Fibroblast of skin of right quadriceps (primary cell): ENCODE data around the gene REEP2.

Experiments
- DNase-seq: peaks from one replicate; pipeline ENCODE4 v3.0.0-alpha.2; 2013

REEP2 gene

GRCh38 chr5:138448481-138449398 is 9.9 kb downstream of the REEP2 start:
- DNase-seq, result peak; percentile 69

- peak; percentile 72 for DNase-seq
Measured at GRCh38 chr5:138449501-138450239, 10.8 kb downstream of the REEP2 start.

- DNase-seq, result no peak
Measured at GRCh38 chr5:138450971-138451370, 12.1 kb downstream of the REEP2 start.

- DNase-seq, result no peak
Measured at GRCh38 chr5:138452720-138453119, 13.9 kb downstream of the REEP2 start.

GRCh38 chr5:138453590-138453989 is 14.7 kb downstream of the REEP2 start:
- no peak for DNase-seq

- no peak for DNase-seq
Measured at GRCh38 chr5:138454121-138454520, 15.3 kb downstream of the REEP2 start.

DNA sequence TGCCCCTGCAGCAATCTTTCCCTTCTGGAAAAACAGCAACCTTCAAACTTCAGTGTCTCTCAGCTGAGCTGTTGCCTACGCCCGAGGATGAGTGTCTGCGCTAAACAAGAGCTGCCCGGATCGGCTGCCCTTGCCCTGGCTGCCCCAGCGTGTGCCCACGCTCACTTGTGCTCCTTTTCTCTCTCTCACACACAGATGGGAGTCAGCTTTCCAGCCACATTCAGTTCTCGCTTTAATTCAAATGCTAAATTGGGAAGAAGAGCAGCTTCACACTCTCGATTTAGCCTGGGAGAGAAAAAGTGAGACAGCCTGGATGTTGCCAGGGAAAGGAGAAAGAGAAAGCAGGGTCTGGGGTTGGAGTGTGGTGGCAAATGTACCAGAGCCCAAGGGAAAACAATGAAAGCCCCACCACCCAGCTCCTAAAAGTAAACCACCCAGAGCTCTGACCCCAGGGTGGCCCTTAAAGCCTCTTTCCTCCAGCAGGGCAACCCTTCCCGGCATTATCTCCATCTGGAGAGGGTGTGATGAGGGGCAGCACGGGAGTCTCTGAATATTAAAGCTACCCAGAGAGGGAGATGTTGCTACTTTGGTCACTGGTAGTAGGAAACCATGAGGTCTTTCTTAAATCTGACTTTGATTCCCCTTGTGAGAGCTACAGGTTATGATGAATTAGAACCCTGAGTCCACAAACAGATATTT is 16.5 kb downstream of the REEP2 start:
- no peak for DNase-seq

DNA sequence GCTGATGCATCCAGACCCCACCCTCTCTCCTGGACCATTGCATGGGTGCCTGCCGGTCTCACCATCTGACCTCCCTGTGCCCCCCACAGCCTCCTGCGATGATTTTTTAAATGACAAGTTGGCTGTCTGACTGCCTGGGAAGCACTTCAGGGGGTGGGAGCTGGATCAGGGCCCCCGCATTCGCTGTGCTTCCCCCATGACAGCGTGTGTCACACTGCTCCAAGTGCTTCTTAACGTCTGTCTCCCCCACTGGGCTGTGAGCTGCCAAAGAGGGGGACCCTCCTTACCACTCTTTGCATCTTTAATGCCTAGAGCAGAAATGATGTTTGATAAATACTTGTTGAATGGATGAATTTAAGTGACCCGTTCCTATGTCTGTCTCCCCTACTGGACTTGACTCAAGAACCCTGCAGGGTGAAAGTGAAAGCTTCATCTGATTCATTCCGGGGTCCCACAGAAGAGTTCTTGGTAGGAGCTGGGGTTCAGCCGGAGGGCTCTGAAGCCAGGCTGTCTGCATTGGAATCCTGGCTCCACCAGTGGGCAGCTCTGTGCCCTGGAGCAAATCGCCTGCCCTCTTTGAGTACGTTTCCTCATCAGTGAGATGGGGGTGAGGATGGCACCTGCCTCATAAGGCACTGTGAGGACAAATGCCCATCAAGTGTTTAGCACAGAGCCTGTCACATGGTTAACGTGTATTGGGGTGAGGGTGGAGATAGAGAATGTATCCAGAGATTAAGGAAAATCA is 18.8 kb downstream of the REEP2 start:
- no peak for DNase-seq

DNA sequence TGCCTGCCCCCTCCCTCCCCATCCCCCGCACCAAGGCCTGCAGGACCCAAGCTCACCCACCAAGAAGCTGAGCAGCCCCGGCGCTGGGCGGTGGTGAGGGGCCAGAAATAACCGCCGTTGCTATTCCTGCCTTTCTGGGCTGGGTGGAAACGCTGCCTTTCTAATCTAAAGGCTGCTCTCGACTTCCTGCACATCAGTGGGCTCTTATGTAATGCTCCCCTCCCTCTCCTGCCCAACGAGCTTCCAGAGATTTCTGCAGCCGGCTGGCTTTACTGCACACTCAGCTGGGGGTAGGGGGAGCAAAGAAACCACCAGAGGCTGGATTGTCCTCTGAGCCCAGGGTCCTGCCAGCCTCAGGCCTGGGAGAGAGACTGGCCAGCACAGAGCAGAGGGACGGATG is 19.5 kb downstream of the REEP2 start:
- no peak for DNase-seq

DNA sequence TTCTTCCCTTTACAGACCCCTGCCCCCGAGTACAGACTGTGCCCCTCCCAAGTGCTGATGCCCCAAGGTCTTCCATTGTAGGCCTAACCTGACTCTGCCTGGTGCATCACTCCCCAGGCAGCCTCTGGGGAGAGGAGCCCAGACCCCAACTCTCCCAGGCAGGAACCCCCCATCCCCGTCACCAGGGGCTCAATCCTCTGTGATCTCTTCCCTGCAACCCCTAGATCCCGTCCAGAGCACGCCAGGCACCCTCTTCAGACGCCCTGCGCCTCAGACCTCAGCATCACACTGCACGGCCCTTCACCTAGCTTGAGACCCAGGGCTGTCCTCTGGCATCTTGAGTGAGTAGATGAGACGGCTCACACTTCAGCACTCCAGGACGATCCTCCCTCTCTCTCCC is 20.0 kb downstream of the REEP2 start:
- DNase-seq, result no peak

DNA sequence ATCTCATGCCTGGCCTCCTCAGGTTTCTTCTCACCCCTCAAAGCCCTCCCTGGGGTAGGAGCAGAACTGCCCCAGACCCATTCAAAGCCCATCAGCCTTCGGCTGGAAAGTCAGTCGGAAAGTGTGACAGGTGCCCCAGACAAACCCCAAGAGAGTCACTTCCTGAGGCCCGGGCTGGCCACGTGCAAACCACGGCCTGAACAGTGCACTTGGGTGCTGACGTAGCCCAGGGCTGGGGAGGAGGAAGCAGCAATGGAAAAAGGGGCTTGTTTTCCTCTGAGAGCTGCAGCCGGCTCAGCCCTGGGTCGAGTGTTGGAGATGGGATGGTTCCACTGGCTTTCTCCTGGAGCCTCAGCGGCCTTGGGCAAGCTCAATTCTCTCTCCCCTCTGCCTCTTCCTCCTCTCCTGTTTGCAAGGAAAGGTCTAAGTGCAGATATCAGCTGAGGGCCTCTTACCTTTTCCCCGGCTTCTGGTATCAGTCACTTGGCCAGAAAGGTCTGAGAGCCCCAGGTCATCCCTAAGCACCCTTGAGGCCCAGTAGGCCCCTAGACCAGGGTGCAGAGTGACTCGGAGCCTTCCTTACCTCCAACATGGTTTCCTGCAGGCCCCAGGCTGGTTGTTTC is 20.6 kb downstream of the REEP2 start:
- no peak for DNase-seq

DNA sequence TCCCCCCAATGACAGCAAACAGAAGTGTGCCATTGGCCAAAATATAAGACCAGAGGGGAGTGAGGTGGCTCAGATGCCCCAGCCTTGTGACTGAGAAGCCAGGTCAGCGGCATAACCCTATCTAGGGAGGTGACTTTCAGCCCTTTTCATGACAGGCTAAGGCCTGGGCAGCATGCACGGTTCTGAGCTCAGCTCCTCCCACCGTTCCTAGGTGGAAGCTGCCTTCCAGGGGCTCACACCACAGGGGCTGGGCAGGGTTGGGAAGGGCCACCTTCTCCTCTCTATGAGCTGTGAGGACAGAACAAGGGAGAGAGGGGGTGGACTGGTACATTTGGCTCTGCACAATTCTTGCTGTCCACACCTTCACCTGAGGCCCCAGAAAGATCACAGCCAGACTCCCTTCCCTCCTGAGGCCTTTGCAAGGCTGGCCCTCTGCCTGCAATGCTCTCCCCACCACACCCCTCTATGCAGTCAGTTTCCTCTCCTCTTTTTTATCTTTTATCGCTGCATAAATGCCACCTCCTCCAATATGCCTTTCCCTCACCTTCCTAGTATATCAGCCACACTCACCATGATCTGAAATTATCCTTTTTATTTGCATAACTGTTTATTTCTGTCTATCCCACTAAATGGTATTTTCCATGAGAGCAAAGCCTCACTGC is 21.3 kb downstream of the REEP2 start:
- DNase-seq, result no peak

DNA sequence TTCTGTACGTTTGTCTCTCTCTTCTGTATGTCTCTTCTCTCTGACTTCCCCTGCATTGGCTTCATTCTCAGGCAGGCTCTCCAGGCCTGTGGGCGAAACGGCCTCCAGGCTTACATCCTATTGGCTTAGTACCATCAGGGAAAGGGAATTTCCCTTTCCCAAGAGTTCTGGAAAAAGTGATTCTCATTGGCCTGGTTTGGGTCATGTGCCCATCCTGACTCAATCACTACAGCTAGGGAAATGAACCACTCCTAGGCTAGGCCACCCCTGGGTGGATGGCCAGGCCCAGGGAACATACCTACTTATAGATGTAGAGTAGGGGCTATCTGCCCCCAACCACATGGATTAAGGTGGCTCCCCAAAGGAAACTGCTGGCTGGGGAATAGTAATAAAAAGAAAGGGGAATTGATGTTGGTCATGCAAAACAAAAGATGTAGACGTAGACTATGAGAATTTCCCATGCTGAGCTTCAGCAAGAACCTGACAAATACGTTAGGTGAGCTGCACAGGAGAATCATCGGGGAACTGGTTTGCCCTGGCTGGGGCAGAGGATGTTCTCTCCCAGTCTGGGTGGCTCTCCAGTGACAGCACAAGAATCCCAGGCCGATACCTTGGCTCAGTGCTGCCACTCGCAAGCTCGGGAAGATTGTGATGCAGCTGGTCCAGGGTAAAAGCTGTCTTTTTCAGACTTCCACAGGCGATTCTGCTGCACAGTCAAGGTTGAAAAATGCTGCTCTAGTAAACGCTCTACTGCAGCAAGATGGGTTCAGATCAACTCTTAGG is 22.7 kb downstream of the REEP2 start:
- DNase-seq, result peak; percentile 68

- DNase-seq, result no peak
Measured at GRCh38 chr5:138463419-138464007, 24.7 kb downstream of the REEP2 start.

GRCh38 chr5:138464008-138464387 is 25.1 kb downstream of the REEP2 start:
- DNase-seq, result peak; percentile 97

GRCh38 chr5:138464388-138465260 is 25.8 kb downstream of the REEP2 start:
- peak; percentile 99 for DNase-seq

- DNase-seq, result peak; percentile 95
Measured at GRCh38 chr5:138465261-138466124, 26.6 kb downstream of the REEP2 start, which contains the start of gene EGR1. Gene EGR1, plus strand, starts transcription at chr5:138465479. Its CDS starts 283 bp downstream, at chr5:138465762.
